GM18498 (cell line): ENCODE results near the gene HEATR1.
"Not testable (repeated sequence)": the region's sequence is repeated elsewhere in the genome, so short reads cannot be mapped to it uniquely, and the experiment has no call there.

ENCODE experiments used
- ATAC-seq: cut with Tn5 transposase; IDR thresholded peaks from one replicate; pipeline ENCODE4 v1.9.1; 2021; ENCODE audit warnings: mild to moderate bottlenecking, moderate library complexity; ENCODE audit not compliant: unreplicated experiment

HEATR1 gene

GRCh38 chr1:236511735-236512418, 92.4 kb downstream of the HEATR1 start:
- ATAC-seq: no peak

- ATAC-seq: no peak
These were observed 94.5 kb downstream of the HEATR1 start for GRCh38 chr1:236509647-236510401.

- no peak for ATAC-seq
These were observed 95.1 kb downstream of the HEATR1 start for GRCh38 chr1:236509203-236509602.

- ATAC-seq: no peak
These were observed 95.7 kb downstream of the HEATR1 start for GRCh38 chr1:236508593-236509027.

GRCh38 chr1:236507022-236507700, 97.2 kb downstream of the HEATR1 start:
- no peak for ATAC-seq

GRCh38 chr1:236504338-236504737, 100.0 kb downstream of the HEATR1 start:
- not testable (repeated sequence) for ATAC-seq

GRCh38 chr1:236502972-236503639, 101.2 kb downstream of the HEATR1 start:
- ATAC-seq: no peak

- ATAC-seq: no peak
These were observed 101.7 kb downstream of the HEATR1 start for GRCh38 chr1:236502579-236502971.

GRCh38 chr1:236501093-236501492, 103.2 kb downstream of the HEATR1 start:
- no peak for ATAC-seq
